Measurements from ENCODE around the gene PRPH.

DNA sequence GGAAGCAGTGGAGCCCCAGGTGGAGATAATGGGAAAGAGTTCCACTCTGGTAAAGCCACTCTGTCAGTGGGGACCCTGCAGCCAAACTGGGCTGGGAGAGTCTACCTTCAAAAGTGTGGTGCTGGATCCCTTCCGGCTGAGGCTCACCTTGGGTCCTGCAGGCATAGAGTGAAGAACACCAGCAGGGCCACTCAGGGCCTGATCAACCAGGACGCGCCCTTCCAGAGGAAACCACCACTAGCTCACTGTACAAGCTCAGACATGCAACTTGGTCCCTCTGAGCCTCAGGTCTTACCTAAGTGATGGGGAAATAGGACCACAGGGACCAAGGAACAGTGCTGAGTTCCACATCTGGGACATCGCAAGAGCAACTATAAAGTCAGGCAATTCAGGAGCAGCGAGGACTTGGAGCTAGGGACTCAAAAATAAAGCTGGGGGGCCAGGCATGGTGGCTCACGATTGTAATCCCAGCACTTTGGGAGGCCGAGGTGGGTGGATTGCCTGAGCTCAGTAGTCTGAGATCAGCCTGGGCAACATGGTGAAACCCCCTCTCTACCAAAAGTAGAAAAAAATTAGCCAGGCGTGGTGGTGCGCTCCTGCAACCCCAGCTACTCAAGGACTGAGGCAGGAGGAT, 5.9 kb upstream of the PRPH start:
- no peak for TF ChIP-seq POLR2A (IDR thresholded peaks at IDR 0.05; ENCODE audit: low read depth, low read length)
- no peak for TF ChIP-seq SPI1 (IDR thresholded peaks at IDR 0.05; ENCODE audit: borderline replicate concordance, insufficient read depth, low read depth, low read length)
- TF ChIP-seq MXI1 (IDR thresholded peaks at IDR 0.05; ENCODE audit: low read depth, low read length): no peak
- no peak for TF ChIP-seq NRF1 (conservative IDR thresholded peaks at IDR 0.05; ENCODE audit: low read depth, low read length)
- no peak for TF ChIP-seq EZH2 (IDR thresholded peaks at IDR 0.05; ENCODE audit: borderline replicate concordance, control insufficient read depth, low read depth, low read length)
- TF ChIP-seq, protein P1, sequence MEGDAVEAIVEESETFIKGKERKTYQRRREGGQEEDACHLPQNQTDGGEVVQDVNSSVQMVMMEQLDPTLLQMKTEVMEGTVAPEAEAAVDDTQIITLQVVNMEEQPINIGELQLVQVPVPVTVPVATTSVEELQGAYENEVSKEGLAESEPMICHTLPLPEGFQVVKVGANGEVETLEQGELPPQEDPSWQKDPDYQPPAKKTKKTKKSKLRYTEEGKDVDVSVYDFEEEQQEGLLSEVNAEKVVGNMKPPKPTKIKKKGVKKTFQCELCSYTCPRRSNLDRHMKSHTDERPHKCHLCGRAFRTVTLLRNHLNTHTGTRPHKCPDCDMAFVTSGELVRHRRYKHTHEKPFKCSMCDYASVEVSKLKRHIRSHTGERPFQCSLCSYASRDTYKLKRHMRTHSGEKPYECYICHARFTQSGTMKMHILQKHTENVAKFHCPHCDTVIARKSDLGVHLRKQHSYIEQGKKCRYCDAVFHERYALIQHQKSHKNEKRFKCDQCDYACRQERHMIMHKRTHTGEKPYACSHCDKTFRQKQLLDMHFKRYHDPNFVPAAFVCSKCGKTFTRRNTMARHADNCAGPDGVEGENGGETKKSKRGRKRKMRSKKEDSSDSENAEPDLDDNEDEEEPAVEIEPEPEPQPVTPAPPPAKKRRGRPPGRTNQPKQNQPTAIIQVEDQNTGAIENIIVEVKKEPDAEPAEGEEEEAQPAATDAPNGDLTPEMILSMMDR (IDR thresholded peaks at IDR 0.05 in 2 of 3, conservative IDR thresholded peaks at IDR 0.05 in 1 of 3; ENCODE audit: control insufficient read depth in 2 of 3, extremely low read depth in 1 of 3, insufficient read depth in 1 of 3, low read depth in 3 of 3, low read length in 3 of 3): no peak
- no peak for TF ChIP-seq TARDBP (IDR thresholded peaks at IDR 0.05; ENCODE audit: borderline replicate concordance)
- TF ChIP-seq, protein P2, sequence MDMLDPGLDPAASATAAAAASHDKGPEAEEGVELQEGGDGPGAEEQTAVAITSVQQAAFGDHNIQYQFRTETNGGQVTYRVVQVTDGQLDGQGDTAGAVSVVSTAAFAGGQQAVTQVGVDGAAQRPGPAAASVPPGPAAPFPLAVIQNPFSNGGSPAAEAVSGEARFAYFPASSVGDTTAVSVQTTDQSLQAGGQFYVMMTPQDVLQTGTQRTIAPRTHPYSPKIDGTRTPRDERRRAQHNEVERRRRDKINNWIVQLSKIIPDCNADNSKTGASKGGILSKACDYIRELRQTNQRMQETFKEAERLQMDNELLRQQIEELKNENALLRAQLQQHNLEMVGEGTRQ (IDR thresholded peaks at IDR 0.05; ENCODE audit: borderline replicate concordance, low read depth, low read length): no peak
- TF ChIP-seq, protein P3, sequence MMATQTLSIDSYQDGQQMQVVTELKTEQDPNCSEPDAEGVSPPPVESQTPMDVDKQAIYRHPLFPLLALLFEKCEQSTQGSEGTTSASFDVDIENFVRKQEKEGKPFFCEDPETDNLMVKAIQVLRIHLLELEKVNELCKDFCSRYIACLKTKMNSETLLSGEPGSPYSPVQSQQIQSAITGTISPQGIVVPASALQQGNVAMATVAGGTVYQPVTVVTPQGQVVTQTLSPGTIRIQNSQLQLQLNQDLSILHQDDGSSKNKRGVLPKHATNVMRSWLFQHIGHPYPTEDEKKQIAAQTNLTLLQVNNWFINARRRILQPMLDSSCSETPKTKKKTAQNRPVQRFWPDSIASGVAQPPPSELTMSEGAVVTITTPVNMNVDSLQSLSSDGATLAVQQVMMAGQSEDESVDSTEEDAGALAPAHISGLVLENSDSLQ (IDR thresholded peaks at IDR 0.05): no peak
- no peak for TF ChIP-seq POLR2AphosphoS5 (IDR thresholded peaks at IDR 0.05; ENCODE audit: low read length)
